ENCODE results near the gene MDK.

DNA sequence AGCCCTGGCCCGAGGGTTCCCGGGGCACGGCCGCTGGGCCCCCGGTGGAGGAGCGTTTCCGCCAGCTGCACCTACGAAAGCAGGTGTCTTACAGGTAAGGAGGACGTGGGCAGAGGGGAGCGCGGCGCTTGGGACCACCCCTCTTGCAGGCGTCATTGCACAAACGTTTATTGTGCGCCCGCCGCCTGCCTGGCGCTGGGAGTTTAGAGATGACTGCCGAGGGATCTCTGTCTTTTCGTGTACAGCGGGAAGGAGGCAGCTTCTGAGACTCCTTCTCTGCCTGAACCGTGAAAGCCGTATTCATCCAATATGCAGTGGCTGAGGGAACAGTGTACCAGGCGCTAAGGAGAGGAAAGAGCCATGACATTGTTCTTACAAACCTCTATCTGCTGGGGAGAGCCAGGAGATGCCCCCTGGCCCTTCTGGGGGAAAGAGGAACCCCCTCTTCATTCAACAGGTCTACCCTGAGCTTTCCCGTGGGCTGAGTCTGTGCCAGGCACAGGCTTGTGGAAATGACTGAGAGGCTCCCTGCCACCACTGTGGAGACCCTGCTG lies 48.0 kb upstream of the MDK start:
- TF ChIP-seq POLR2AphosphoS5 (IDR thresholded peaks at IDR 0.05; ENCODE audit: low read depth, low read length) (no peak), SIN3A (IDR thresholded peaks at IDR 0.05; ENCODE audit: borderline replicate concordance, insufficient read depth, low read length) (no peak), TAF1 (IDR thresholded peaks at IDR 0.05; ENCODE audit: borderline replicate concordance, insufficient read depth, low read length) (no peak)
- TF ChIP-seq, protein P1, sequence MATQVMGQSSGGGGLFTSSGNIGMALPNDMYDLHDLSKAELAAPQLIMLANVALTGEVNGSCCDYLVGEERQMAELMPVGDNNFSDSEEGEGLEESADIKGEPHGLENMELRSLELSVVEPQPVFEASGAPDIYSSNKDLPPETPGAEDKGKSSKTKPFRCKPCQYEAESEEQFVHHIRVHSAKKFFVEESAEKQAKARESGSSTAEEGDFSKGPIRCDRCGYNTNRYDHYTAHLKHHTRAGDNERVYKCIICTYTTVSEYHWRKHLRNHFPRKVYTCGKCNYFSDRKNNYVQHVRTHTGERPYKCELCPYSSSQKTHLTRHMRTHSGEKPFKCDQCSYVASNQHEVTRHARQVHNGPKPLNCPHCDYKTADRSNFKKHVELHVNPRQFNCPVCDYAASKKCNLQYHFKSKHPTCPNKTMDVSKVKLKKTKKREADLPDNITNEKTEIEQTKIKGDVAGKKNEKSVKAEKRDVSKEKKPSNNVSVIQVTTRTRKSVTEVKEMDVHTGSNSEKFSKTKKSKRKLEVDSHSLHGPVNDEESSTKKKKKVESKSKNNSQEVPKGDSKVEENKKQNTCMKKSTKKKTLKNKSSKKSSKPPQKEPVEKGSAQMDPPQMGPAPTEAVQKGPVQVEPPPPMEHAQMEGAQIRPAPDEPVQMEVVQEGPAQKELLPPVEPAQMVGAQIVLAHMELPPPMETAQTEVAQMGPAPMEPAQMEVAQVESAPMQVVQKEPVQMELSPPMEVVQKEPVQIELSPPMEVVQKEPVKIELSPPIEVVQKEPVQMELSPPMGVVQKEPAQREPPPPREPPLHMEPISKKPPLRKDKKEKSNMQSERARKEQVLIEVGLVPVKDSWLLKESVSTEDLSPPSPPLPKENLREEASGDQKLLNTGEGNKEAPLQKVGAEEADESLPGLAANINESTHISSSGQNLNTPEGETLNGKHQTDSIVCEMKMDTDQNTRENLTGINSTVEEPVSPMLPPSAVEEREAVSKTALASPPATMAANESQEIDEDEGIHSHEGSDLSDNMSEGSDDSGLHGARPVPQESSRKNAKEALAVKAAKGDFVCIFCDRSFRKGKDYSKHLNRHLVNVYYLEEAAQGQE (IDR thresholded peaks at IDR 0.05; ENCODE audit: insufficient read depth in 1 of 2, low read depth in 2 of 2, low read length in 2 of 2), result no peak

Measured in PFSK-1 (cell line).